BE2C (cell line): ENCODE data around the gene ABCC12. TPM values are rescaled to one million over a fixed set of nuclear protein-coding genes. Genes with fewer than 3 reads are reported as not detected.

Source experiments
- DNase-seq: peaks from one replicate; pipeline ENCODE4 v3.0.0-alpha.2; 2020
- H3K27me3 ChIP-seq: fragments of 250-450 bp; sonication (Bioruptor Pico); 2 replicates; pipeline ENCODE4 v1.5.1; 2020; ENCODE audit warnings: mild to moderate bottlenecking
- H3K36me3 ChIP-seq: fragments of 250-450 bp; sonication (Bioruptor Pico); 2 replicates; pipeline ENCODE4 v1.5.1; 2020; ENCODE audit warnings: mild to moderate bottlenecking
- H3K4me1 ChIP-seq: fragments of 250-450 bp; sonication (Bioruptor Pico); 2 replicates; pipeline ENCODE4 v1.5.1; 2020
- H3K4me3 ChIP-seq: 2 replicates; pipeline ENCODE4 v1.5.1; 2011; ENCODE audit warnings: low read depth, low read length
- H3K9me3 ChIP-seq: fragments of 250-450 bp; sonication (Bioruptor Pico); 2 replicates; pipeline ENCODE4 v1.5.1; 2020
- polyA plus RNA-seq: library from polyadenylated mRNA; unstranded; fragments of >200 nt; gene quantifications from one replicate; pipeline ENCODE4 v1.2.1, GENCODE V29; 2012; ENCODE audit warnings: low read depth, missing spikeins; ENCODE audit not compliant: insufficient read length, insufficient read depth
- TF ChIP-seq, protein P1 (sequence below): IDR thresholded peaks from 2 replicates; pipeline ENCODE4 v1.5.1; 2012; ENCODE audit warnings: mild to moderate bottlenecking, low read depth, low read length

The ABCC12 gene
- polyA plus RNA-seq, result not detected

DNA sequence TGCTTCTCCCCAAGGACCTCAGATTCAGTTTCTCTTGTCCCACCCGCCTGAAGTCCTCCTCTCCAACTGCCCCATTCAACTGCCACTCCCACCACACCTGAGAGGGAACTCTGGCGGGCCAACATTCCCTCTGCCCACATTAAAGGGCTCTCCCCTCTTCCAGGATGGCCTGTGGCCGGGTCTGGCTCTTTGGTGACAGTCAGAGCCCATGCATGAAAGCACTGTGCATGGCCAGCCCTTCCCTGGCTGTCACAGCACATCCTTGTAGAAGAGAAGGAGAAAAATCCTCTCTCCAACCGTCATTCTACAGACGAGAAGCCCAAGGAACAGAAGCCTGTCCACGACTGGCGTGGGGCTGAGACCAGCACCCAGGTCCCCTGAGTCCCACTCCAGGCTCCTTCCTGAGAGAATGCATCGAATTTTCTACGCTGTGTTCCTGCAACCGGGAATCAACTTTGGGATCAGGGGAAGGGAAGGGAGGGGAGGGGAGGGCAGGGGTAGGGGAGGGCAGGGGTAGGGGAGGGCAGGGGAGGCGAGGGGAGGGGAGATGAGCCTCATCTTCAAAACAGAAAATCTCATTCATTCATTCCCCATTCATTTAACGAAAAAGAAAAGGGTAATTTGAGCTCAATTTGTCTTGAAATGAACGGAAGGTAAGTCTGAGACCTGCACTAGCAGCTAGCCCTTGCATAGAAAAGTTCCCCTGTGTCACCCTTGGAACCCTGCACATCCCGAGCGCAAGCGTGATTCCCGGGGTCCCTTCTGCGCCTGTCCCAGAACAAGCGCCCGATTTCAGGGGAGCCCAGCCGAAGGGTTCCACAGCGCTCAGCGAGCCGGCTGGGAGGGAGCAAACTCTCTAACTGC is at the start of gene ABCC12:
Gene ABCC12, minus strand, starts transcription at position 68 of the 864 bp plus-strand sequence. CDS start 9,569 bp downstream, outside the sequence.
- TF ChIP-seq, protein P1, sequence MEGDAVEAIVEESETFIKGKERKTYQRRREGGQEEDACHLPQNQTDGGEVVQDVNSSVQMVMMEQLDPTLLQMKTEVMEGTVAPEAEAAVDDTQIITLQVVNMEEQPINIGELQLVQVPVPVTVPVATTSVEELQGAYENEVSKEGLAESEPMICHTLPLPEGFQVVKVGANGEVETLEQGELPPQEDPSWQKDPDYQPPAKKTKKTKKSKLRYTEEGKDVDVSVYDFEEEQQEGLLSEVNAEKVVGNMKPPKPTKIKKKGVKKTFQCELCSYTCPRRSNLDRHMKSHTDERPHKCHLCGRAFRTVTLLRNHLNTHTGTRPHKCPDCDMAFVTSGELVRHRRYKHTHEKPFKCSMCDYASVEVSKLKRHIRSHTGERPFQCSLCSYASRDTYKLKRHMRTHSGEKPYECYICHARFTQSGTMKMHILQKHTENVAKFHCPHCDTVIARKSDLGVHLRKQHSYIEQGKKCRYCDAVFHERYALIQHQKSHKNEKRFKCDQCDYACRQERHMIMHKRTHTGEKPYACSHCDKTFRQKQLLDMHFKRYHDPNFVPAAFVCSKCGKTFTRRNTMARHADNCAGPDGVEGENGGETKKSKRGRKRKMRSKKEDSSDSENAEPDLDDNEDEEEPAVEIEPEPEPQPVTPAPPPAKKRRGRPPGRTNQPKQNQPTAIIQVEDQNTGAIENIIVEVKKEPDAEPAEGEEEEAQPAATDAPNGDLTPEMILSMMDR, result no peak
- no peak for DNase-seq
- no peaks in the 10 kb centered on the region for H3K4me1 ChIP-seq
- peak within 1 kb of the TSS; percentile 47 for H3K4me3 ChIP-seq
- no peaks in the 10 kb centered on the region for H3K9me3 ChIP-seq
- no peaks in the 10 kb centered on the region for H3K27me3 ChIP-seq
- H3K36me3 ChIP-seq, result no peaks in the 10 kb centered on the region

DNA sequence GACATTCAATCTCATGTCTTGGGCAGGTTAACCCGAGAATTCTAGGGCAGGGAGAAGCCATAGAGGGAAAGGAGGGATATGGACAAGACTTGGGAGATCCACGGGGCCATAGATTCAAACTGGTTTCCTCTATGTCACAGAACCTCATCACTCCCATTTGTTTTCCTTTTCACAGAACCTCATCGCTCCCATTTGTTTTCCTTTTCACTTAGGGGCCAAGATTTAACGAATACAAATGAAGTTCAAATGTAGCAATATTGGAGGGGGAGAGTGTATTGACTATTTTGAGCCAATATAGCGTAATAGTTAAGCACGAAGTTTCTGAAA is 49.0 kb upstream of the ABCC12 start:
- H3K4me1 ChIP-seq, result no peaks in the 10 kb centered on the region
- H3K36me3 ChIP-seq, result no peaks in the 10 kb centered on the region
- no peak for DNase-seq
- H3K27me3 ChIP-seq, result no peaks in the 10 kb centered on the region
- H3K9me3 ChIP-seq, result no peaks in the 10 kb centered on the region
- no peak overlapping the region for H3K4me3 ChIP-seq
- TF ChIP-seq, protein P1, result no peak

- Histone ChIP-seq H3K9me3 (no peaks in the 10 kb centered on the region), H3K4me1 (no peaks in the 10 kb centered on the region), H3K27me3 (no peaks in the 10 kb centered on the region), H3K36me3 (no peaks in the 10 kb centered on the region), H3K4me3 (no peak overlapping the region)
- TF ChIP-seq, protein P1, result no peak
- DNase-seq, result no peak
Observed at GRCh38 chr16:48203974-48204824, 48.4 kb upstream of the ABCC12 start.

- H3K36me3 ChIP-seq, result no peaks in the 10 kb centered on the region
- H3K4me3 ChIP-seq, result no peak overlapping the region
- H3K4me1 ChIP-seq, result no peaks in the 10 kb centered on the region
- no peak for DNase-seq
- TF ChIP-seq, protein P1, result no peak
- H3K27me3 ChIP-seq, result no peaks in the 10 kb centered on the region
- H3K9me3 ChIP-seq, result no peaks in the 10 kb centered on the region
Observed at GRCh38 chr16:48201515-48202201, 45.9 kb upstream of the ABCC12 start.

GRCh38 chr16:48197294-48197693 is 41.5 kb upstream of the ABCC12 start:
- Histone ChIP-seq H3K4me3 (no peak overlapping the region), H3K4me1 (no peaks in the 10 kb centered on the region), H3K9me3 (no peaks in the 10 kb centered on the region), H3K36me3 (no peaks in the 10 kb centered on the region), H3K27me3 (no peaks in the 10 kb centered on the region)
- TF ChIP-seq, protein P1, result no peak
- DNase-seq, result no peak
